ENCODE measurements around the gene FBXL3.

The FBXL3 gene

DNA sequence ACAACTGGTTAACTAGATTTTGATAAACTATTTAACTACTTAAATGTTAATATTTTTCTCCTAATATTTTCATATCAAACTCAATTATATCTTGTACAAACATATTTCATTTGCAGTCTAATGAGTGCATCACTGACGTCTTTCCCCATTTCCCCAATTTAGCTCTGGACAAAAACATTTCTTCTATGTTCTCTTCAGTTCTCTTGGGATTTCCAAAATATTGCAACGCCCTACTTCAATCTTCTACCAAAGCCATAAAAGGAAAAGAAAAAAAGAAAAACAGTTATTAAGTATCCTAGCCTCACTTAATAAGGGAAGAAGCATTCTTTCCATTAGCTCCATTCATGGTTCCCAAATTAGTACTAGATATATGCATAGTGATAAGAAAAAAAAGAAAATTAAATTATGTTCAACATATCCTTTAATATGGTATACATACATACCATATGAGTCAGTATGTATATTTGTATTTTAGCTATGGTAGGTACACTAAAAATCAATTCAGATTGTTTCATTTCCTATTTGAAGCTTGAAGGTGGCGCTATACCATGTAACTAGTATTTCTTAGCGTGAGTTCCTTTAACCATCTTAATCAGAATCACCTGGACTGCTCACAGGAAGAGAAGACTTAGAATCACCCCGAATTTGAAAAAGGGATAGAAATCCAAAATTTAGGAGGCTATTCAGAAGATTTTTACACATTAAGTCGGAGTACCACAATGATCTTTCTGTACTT is 9.9 kb downstream of the FBXL3 start:
- H3K79me2 ChIP-seq (ENCODE audit: low read length) = peaks cover 90% of the 10 kb centered on the region
- H3K4me3 ChIP-seq (ENCODE audit: low read length) = no peak overlapping the region
- peaks cover 12% of the 10 kb centered on the region; the same call in 1 of the 2 replicates for H3K4me1 ChIP-seq (ENCODE audit: low read length)
- H3K4me2 ChIP-seq (ENCODE audit: low read depth, low read length) = no peak overlapping the region
- H3K9me2 ChIP-seq (replicated peaks; ENCODE audit: insufficient read depth, low read length) = no peaks in the 10 kb centered on the region
- H3K9ac ChIP-seq (ENCODE audit: low read length) = no peak overlapping the region
- H3K36me3 ChIP-seq (replicated peaks; ENCODE audit: insufficient read depth, low read length) = peaks cover 20% of the 10 kb centered on the region; the same call in 1 of the 2 replicates
- H4K20me1 ChIP-seq (ENCODE audit: insufficient read depth, low read length) = no peaks in the 10 kb centered on the region; the same call in 1 of the 2 replicates
- no peak overlapping the region for H2AFZ ChIP-seq (ENCODE audit: low read length)
- no peaks in the 10 kb centered on the region for H3K27me3 ChIP-seq (replicated peaks; ENCODE audit: insufficient read depth, low read length)
- no peak overlapping the region for H3K27ac ChIP-seq (ENCODE audit: low read length)
- H3K9me3 ChIP-seq (replicated peaks; ENCODE audit: insufficient read depth, low read length) = no peaks in the 10 kb centered on the region
- DNase-seq = no peak
- TF ChIP-seq, protein P1, sequence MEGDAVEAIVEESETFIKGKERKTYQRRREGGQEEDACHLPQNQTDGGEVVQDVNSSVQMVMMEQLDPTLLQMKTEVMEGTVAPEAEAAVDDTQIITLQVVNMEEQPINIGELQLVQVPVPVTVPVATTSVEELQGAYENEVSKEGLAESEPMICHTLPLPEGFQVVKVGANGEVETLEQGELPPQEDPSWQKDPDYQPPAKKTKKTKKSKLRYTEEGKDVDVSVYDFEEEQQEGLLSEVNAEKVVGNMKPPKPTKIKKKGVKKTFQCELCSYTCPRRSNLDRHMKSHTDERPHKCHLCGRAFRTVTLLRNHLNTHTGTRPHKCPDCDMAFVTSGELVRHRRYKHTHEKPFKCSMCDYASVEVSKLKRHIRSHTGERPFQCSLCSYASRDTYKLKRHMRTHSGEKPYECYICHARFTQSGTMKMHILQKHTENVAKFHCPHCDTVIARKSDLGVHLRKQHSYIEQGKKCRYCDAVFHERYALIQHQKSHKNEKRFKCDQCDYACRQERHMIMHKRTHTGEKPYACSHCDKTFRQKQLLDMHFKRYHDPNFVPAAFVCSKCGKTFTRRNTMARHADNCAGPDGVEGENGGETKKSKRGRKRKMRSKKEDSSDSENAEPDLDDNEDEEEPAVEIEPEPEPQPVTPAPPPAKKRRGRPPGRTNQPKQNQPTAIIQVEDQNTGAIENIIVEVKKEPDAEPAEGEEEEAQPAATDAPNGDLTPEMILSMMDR (IDR thresholded peaks at IDR 0.05; ENCODE audit: low read length) = no peak
- no peaks in the 10 kb centered on the region for H3F3A ChIP-seq (ENCODE audit: insufficient read depth, low read length)

GRCh38 chr13:77016251-77016812 is 10.6 kb downstream of the FBXL3 start:
- H2AFZ ChIP-seq (ENCODE audit: low read length) = no peak overlapping the region
- H3K27me3 ChIP-seq (replicated peaks; ENCODE audit: insufficient read depth, low read length) = no peaks in the 10 kb centered on the region
- no peak overlapping the region for H3K9ac ChIP-seq (ENCODE audit: low read length)
- no peaks in the 10 kb centered on the region; the same call in 1 of the 2 replicates for H4K20me1 ChIP-seq (ENCODE audit: insufficient read depth, low read length)
- peaks cover 25% of the 10 kb centered on the region; the same call in 1 of the 2 replicates for H3K36me3 ChIP-seq (replicated peaks; ENCODE audit: insufficient read depth, low read length)
- TF ChIP-seq EZH2 (optimal IDR thresholded peaks at IDR 0.05; ENCODE audit: low read depth, low read length) (no peak), EZH2phosphoT487 (IDR thresholded peaks at IDR 0.05; ENCODE audit: low read length) (no peak)
- TF ChIP-seq, protein P1 (IDR thresholded peaks at IDR 0.05; ENCODE audit: low read length) = no peak
- no peak overlapping the region for H3K4me2 ChIP-seq (ENCODE audit: low read depth, low read length)
- DNase-seq = no peak
- H3K4me3 ChIP-seq (ENCODE audit: low read length) = no peak overlapping the region
- peaks cover 90% of the 10 kb centered on the region for H3K79me2 ChIP-seq (ENCODE audit: low read length)
- no peaks in the 10 kb centered on the region for H3K9me3 ChIP-seq (replicated peaks; ENCODE audit: insufficient read depth, low read length)
- H3K9me2 ChIP-seq (replicated peaks; ENCODE audit: insufficient read depth, low read length) = no peaks in the 10 kb centered on the region
- H3K4me1 ChIP-seq (ENCODE audit: low read length) = peaks cover 12% of the 10 kb centered on the region; the same call in 1 of the 2 replicates
- no peaks in the 10 kb centered on the region for H3F3A ChIP-seq (ENCODE audit: insufficient read depth, low read length)
- H3K27ac ChIP-seq (ENCODE audit: low read length) = no peak overlapping the region

DNA sequence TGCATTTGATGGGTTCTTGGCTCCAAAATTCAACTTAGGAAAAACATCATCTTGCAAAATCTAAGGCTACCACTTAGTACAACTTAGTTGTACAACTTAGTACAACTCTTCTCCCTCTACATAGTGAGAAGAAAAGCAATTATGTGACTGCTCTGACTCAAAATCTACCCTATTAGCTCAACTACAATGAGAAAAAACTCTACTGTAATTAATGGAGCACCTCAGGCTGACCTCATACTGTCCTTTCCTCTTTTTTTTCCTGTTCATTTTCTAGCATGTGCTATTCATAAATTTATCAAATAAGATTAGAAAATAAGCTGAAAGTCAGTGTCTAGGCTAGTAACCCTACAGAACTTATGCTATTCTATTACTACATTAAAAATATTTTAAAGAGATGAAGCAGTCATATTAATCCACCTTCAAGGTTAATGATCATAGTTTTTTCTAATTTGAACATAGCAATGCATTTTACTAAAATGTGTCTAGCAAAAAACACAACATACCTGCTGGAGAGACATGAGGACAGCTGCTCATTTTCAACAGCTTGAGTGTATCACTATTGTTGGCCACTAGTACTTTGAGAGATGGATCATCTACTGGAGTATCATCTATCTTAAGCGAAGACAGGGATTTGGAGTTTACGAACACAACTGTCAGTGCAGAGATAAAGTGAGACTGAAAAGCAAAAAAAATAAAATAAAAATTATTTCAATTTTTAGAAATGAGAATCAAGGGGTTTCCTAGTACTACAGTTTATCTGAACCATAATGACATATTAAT is 11.9 kb downstream of the FBXL3 start:
- Histone ChIP-seq H3K4me3 (ENCODE audit: low read length) (no peak overlapping the region), H3K79me2 (ENCODE audit: low read length) (peaks cover 87% of the 10 kb centered on the region)

More for the DNA sequence above, 11.9 kb downstream of the FBXL3 start:
- no peaks in the 10 kb centered on the region for H3K9me2 ChIP-seq (replicated peaks; ENCODE audit: insufficient read depth, low read length)
- TF ChIP-seq, protein P1 (IDR thresholded peaks at IDR 0.05; ENCODE audit: low read length) = no peak
- TF ChIP-seq EZH2phosphoT487 (IDR thresholded peaks at IDR 0.05; ENCODE audit: low read length) = no peak
- TF ChIP-seq EZH2 (optimal IDR thresholded peaks at IDR 0.05; ENCODE audit: low read depth, low read length) = no peak
- H3K27ac ChIP-seq (ENCODE audit: low read length) = no peak overlapping the region
- peaks cover 31% of the 10 kb centered on the region for H3K36me3 ChIP-seq (replicated peaks; ENCODE audit: insufficient read depth, low read length)
- no peaks in the 10 kb centered on the region for H3K9me3 ChIP-seq (replicated peaks; ENCODE audit: insufficient read depth, low read length)
- DNase-seq = no peak
- no peaks in the 10 kb centered on the region for H3K27me3 ChIP-seq (replicated peaks; ENCODE audit: insufficient read depth, low read length)
- H3K4me2 ChIP-seq (ENCODE audit: low read depth, low read length) = no peak overlapping the region
- H4K20me1 ChIP-seq (ENCODE audit: insufficient read depth, low read length) = no peaks in the 10 kb centered on the region; the same call in 1 of the 2 replicates
- H3F3A ChIP-seq (ENCODE audit: insufficient read depth, low read length) = no peaks in the 10 kb centered on the region
- no peak overlapping the region for H3K9ac ChIP-seq (ENCODE audit: low read length)
- H2AFZ ChIP-seq (ENCODE audit: low read length) = no peak overlapping the region
- peaks cover 9% of the 10 kb centered on the region; the same call in 1 of the 2 replicates for H3K4me1 ChIP-seq (ENCODE audit: low read length)

Data from MM.1S (cell line).